Neuronal stem cell (in vitro differentiated cells): ENCODE results near the gene MYL9.
"Not testable (repeated sequence)": the region's sequence is repeated elsewhere in the genome, so short reads cannot be mapped to it uniquely, and the experiment has no call there.

ENCODE experiments used
- DNase-seq: peaks from one replicate; pipeline ENCODE4 v3.0.0-alpha.2; 2013; ENCODE audit warnings: low spot score
- H2AFZ ChIP-seq: one replicate; pipeline ENCODE4 v1.6.1; 2013; ENCODE audit warnings: mild to moderate bottlenecking, low read length, inconsistent platforms
- H2AK5ac ChIP-seq: 2 replicates; pipeline ENCODE4 v1.6.1; 2013; ENCODE audit warnings: low read depth, mild to moderate bottlenecking, inconsistent platforms, low read length, moderate library complexity, mixed read lengths
- H2BK120ac ChIP-seq: 2 replicates; pipeline ENCODE4 v1.6.1; 2013; ENCODE audit warnings: low read depth, mild to moderate bottlenecking, inconsistent platforms, low read length, moderate library complexity, mixed read lengths
- H2BK12ac ChIP-seq: one replicate; pipeline ENCODE4 v1.6.1; 2013; ENCODE audit warnings: low read length, inconsistent platforms
- H2BK15ac ChIP-seq: 2 replicates; pipeline ENCODE4 v1.6.1; 2013; ENCODE audit warnings: mild to moderate bottlenecking, low read length, inconsistent platforms, mixed read lengths
- H2BK5ac ChIP-seq: one replicate; pipeline ENCODE4 v1.6.1; 2013; ENCODE audit warnings: inconsistent platforms, mild to moderate bottlenecking, low read length, moderate library complexity
- H3K14ac ChIP-seq: one replicate; pipeline ENCODE4 v1.6.1; 2013; ENCODE audit warnings: low read length, inconsistent platforms
- H3K18ac ChIP-seq: 2 replicates; pipeline ENCODE4 v1.6.1; 2013; ENCODE audit warnings: low read length, inconsistent platforms
- H3K23ac ChIP-seq: 2 replicates; pipeline ENCODE4 v1.6.1; 2013; ENCODE audit warnings: low read depth, mild to moderate bottlenecking, mixed read lengths, low read length, inconsistent platforms; ENCODE audit not compliant: poor library complexity
- H3K27ac ChIP-seq: replicated peaks from 3 replicates; pipeline ENCODE4 v1.5.1; 2013; ENCODE audit warnings: low read length, inconsistent platforms
- H3K27me3 ChIP-seq, 3 experiments: 2 replicates each; pipeline ENCODE4 v1.6.1; 2013; ENCODE audit warnings: low read length in 3 of 3, mild to moderate bottlenecking in 2 of 3, inconsistent platforms in 1 of 3, low read depth in 1 of 3, mixed read lengths in 1 of 3, moderate library complexity in 1 of 3; ENCODE audit not compliant: control insufficient read depth in 3 of 3, insufficient read depth in 3 of 3
- H3K36me3 ChIP-seq, 2 donors: replicated peaks in 1 of 2; 2 replicates each; pipeline ENCODE4 v1.6.1; 2013; ENCODE audit warnings: low read length in 2 of 2; ENCODE audit not compliant: control insufficient read depth in 2 of 2, insufficient read depth in 2 of 2
- H3K4ac ChIP-seq: 2 replicates; pipeline ENCODE4 v1.6.1; 2013; ENCODE audit warnings: inconsistent platforms, mild to moderate bottlenecking, low read length, moderate library complexity
- H3K4me1 ChIP-seq, 2 donors: 1 replicate in 1 of 2; 2 replicates in 1 of 2; pipeline ENCODE4 v1.6.1; 2013; ENCODE audit warnings: low read length in 2 of 2, low read depth in 1 of 2; ENCODE audit not compliant: control insufficient read depth in 2 of 2, insufficient read depth in 1 of 2
- H3K4me2 ChIP-seq: one replicate; pipeline ENCODE4 v1.6.1; 2013; ENCODE audit warnings: mild to moderate bottlenecking, low read length, inconsistent platforms; ENCODE audit not compliant: insufficient read depth, poor library complexity, severe bottlenecking
- H3K4me3 ChIP-seq, 2 donors: 2 replicates each; pipeline ENCODE4 v1.5.1; 2013; ENCODE audit warnings: low read length in 2 of 2, mild to moderate bottlenecking in 2 of 2, inconsistent platforms in 1 of 2, moderate library complexity in 1 of 2
- H3K79me1 ChIP-seq: one replicate; pipeline ENCODE4 v1.6.1; 2013; ENCODE audit warnings: low read depth, mild to moderate bottlenecking, inconsistent platforms, low read length, moderate library complexity
- H3K9ac ChIP-seq: one replicate; pipeline ENCODE4 v1.6.1; 2013; ENCODE audit warnings: mild to moderate bottlenecking, low read depth, low read length, inconsistent platforms; ENCODE audit not compliant: poor library complexity
- H3K9me3 ChIP-seq, 2 donors: replicated peaks in 1 of 2; 2 replicates each; pipeline versions ENCODE3 to v1.6.1; 2013; ENCODE audit warnings: low read length in 2 of 2, mild to moderate bottlenecking in 2 of 2, inconsistent platforms in 1 of 2, low read depth in 1 of 2, mixed read lengths in 1 of 2, moderate library complexity in 1 of 2; ENCODE audit not compliant: control insufficient read depth in 2 of 2, insufficient read depth in 1 of 2
- H4K8ac ChIP-seq: one replicate; pipeline ENCODE4 v1.6.1; 2013; ENCODE audit warnings: low read depth, mild to moderate bottlenecking, inconsistent platforms, low read length, moderate library complexity
- H4K91ac ChIP-seq: one replicate; pipeline ENCODE4 v1.6.1; 2013; ENCODE audit warnings: low read length, low read depth, mild to moderate bottlenecking, inconsistent platforms; ENCODE audit not compliant: poor library complexity
- WGBS, 2 donors: extraction: QIAGEN DNeasy Blood & Tissue Kit; methylation state at CpG; one replicate each; pipeline ENCODE4 v1.1.7; 2013; ENCODE audit warnings: missing lambda C conversion rate in 2 of 2, mixed read lengths in 1 of 2; ENCODE audit not compliant: insufficient read length in 2 of 2, insufficient replicate concordance in 1 of 2; ENCODE audit errors: extremely low coverage in 2 of 2; 5-methylcytosine and 5-hydroxymethylcytosine counted together

The MYL9 gene

GRCh38 chr20:36522412-36522811 lies 18.9 kb upstream of the MYL9 start:
- H3K14ac ChIP-seq, H3K27me3 ChIP-seq, H2BK5ac ChIP-seq, H3K9ac ChIP-seq, H2AK5ac ChIP-seq, H4K8ac ChIP-seq, H2AFZ ChIP-seq, H3K4ac ChIP-seq, H3K4me1 ChIP-seq, H3K9me3 ChIP-seq, H2BK12ac ChIP-seq, DNase-seq, H3K4me2 ChIP-seq, H3K79me1 ChIP-seq, H4K91ac ChIP-seq, H3K4me3 ChIP-seq, H3K18ac ChIP-seq, H3K27ac ChIP-seq, H2BK15ac ChIP-seq, H2BK120ac ChIP-seq, H3K23ac ChIP-seq: not testable (repeated sequence)
- WGBS, 2 donors, result no CpG with 5 or more reads among the region's 7 CpGs
- H3K36me3 ChIP-seq, result peaks cover 34 to 96% of the 10 kb centered on the region in 2 donors

DNA sequence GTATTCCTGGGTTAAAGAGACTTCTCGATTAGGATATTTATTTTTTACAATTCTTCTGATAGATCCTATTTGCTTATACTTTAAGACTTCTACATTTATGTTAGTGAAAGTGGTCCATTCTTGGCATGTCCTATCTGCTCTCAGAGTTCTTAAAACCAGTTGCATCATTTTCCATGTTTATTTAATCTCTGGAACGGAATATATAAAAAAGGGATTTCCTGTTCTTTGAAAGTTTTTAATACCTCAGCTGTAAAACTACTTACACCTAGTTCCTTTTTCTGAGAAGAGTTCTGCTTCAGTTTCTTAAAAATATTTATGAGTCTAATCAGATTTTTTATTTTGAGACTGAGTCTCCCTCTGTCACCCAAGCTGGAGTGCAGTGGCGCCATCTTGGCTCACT lies 18.0 kb upstream of the MYL9 start:
- no peak overlapping the region for H3K23ac ChIP-seq
- no peaks in the 10 kb centered on the region for H3K4me1 ChIP-seq
- H3K4me3 ChIP-seq, result no peak overlapping the region
- H2BK12ac ChIP-seq, result no peak overlapping the region
- no peak overlapping the region for H3K4ac ChIP-seq
- H3K27me3 ChIP-seq, result no peaks in the 10 kb centered on the region
- no peak overlapping the region for H3K9ac ChIP-seq
- H4K8ac ChIP-seq, result no peak overlapping the region
- no peak overlapping the region for H2BK5ac ChIP-seq
- peaks cover 3% of the 10 kb centered on the region for H3K79me1 ChIP-seq
- H3K9me3 ChIP-seq, result no peaks in the 10 kb centered on the region
- WGBS, 2 donors, result no CpG with 5 or more reads among the region's 3 CpGs
- no peak overlapping the region for H2AK5ac ChIP-seq
- no peak overlapping the region for H3K27ac ChIP-seq
- no peak overlapping the region for H3K14ac ChIP-seq
- peaks cover 40 to 96% of the 10 kb centered on the region in 2 donors for H3K36me3 ChIP-seq
- H3K18ac ChIP-seq, result no peak overlapping the region
- H2BK120ac ChIP-seq, result no peak overlapping the region
- H4K91ac ChIP-seq, result no peak overlapping the region
- H2AFZ ChIP-seq, result no peak overlapping the region
- no peak overlapping the region for H2BK15ac ChIP-seq
- H3K4me2 ChIP-seq, result no peak overlapping the region
- DNase-seq, result no peak

DNA sequence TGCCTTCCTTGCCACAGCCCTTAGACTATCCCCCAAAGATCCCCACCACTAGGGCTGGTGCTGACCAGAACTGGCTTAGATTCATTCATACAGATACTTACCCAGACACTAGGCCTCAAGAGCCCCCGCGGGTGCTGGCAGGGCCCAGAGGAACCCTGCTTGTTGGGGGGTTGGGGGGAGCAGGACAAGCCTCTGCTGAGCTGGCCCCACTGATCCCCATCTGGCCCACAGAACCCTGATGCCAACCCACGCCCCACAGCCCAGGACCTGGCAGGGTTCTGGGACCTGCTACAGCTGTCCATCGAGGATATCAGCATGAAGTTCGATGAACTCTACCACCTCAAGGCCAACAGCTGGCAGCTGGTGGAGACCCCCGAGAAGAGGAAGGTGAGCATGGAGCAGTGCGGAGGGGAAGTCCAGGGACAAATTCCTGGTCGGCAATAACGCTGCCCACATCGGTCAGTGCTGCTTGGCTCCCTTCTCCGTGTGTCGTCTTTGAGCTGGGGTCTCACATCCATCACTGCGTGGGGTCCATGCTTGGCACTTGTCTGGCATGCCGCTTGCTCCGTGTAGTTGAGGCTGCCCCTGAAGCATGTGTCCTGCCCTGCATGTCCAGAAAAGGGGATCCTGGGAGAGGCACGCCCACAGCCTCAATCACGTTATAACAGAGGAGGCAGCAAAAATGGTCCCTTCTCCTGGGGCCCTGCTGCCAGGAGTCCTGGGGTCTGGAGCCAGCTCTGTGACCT lies 15.5 kb upstream of the MYL9 start:
- Histone ChIP-seq H3K79me1 (peaks cover 5% of the 10 kb centered on the region), H3K4me3 (no peak overlapping the region), H2BK5ac (no peak overlapping the region), H3K9me3 (no peaks in the 10 kb centered on the region), H3K14ac (no peak overlapping the region), H3K23ac (no peak overlapping the region), H2AFZ (no peak overlapping the region), H3K9ac (peak overlapping the region; percentile 15), H2BK12ac (no peak overlapping the region), H4K91ac (no peak overlapping the region), H3K4me1 (no peaks in the 10 kb centered on the region), H2BK120ac (no peak overlapping the region), H4K8ac (no peak overlapping the region), H3K4me2 (no peak overlapping the region), H3K27ac (no peak overlapping the region), H3K27me3 (no peaks in the 10 kb centered on the region), H3K18ac (no peak overlapping the region), H3K36me3 (peaks cover 44 to 95% of the 10 kb centered on the region in 2 donors), H3K4ac (no peak overlapping the region), H2BK15ac (no peak overlapping the region), H2AK5ac (no peak overlapping the region)
- no peak for DNase-seq
- WGBS, 2 donors, result no CpG with 5 or more reads among the region's 17 CpGs

DNA sequence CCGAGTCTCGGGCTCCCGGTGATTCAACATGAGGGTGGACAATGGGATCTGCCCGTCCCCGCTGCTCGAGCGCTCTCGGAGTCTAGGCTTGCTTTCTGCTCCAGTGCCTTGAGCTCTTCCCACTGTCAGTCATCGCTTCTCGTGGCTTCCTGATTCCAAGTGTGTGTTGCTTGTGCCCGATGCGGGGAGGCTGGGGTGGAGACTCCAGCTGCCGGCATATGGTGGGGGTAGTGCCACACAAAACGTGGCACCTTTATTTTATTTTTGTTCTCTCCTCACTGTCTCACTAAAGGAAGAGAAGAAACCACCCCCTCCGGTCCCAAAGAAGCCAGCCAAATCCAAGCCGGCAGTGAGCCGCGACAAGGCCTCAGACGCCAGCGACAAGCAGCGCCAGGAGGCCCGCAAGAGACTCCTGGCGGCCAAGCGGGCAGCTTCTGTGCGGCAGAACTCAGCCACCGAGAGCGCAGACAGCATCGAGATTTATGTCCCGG lies 14.8 kb upstream of the MYL9 start:
- no peak overlapping the region for H3K14ac ChIP-seq
- H3K79me1 ChIP-seq, result peaks cover 5% of the 10 kb centered on the region
- no peak overlapping the region for H3K18ac ChIP-seq
- H3K4ac ChIP-seq, result no peak overlapping the region
- no peak overlapping the region for H2BK5ac ChIP-seq
- no peaks in the 10 kb centered on the region for H3K4me1 ChIP-seq
- DNase-seq, result no peak
- no peak overlapping the region for H3K27ac ChIP-seq
- H3K4me3 ChIP-seq, result no peak overlapping the region
- no peak overlapping the region for H3K23ac ChIP-seq
- no peak overlapping the region for H3K9ac ChIP-seq
- H2AFZ ChIP-seq, result no peak overlapping the region
- no peak overlapping the region for H4K91ac ChIP-seq
- no CpG with 5 or more reads among the region's 29 CpGs for WGBS, 2 donors
- H3K4me2 ChIP-seq, result no peak overlapping the region
- no peak overlapping the region for H4K8ac ChIP-seq
- H2AK5ac ChIP-seq, result no peak overlapping the region
- H3K27me3 ChIP-seq, result no peaks in the 10 kb centered on the region
- H2BK12ac ChIP-seq, result no peak overlapping the region
- peaks cover 44 to 87% of the 10 kb centered on the region in 2 donors for H3K36me3 ChIP-seq
- H2BK15ac ChIP-seq, result no peak overlapping the region
- H3K9me3 ChIP-seq, result no peaks in the 10 kb centered on the region
- H2BK120ac ChIP-seq, result no peak overlapping the region
